SK-N-SH treated with all-trans-retinoic acid at 6 μM for 48 hours (cell line): ENCODE data around the gene SPACA6.

Source experiments
- ATAC-seq: fragments of 200-7000 bp; cut with Tn5 transposase; 3 replicates; pipeline ENCODE4 v1.9.1; 2020; ENCODE audit warnings: mild to moderate bottlenecking, moderate library complexity
- ARNTL ChIP-seq: fragments of 450-650 bp; formaldehyde crosslinking; IDR thresholded peaks from 2 replicates; pipeline ENCODE4 v1.5.0; 2020; ENCODE audit warnings: low read depth, mild to moderate bottlenecking, moderate library complexity, borderline replicate concordance
- BACH2 ChIP-seq: fragments of 250-450 bp; sonication (Bioruptor Pico); IDR thresholded peaks from 2 replicates; pipeline ENCODE4 v1.9.0; 2021; ENCODE audit warnings: mild to moderate bottlenecking, borderline replicate concordance
- CSDC2 ChIP-seq: fragments of 250-450 bp; sonication (Bioruptor Pico); IDR thresholded peaks from 2 replicates; pipeline ENCODE4 v1.5.0; 2020; ENCODE audit warnings: mild to moderate bottlenecking, moderate library complexity
- ESRRG ChIP-seq: fragments of 250-450 bp; sonication (Bioruptor Pico); IDR thresholded peaks from 2 replicates; pipeline ENCODE4 v1.6.1; 2021; ENCODE audit warnings: mild to moderate bottlenecking
- GLIS3 ChIP-seq: fragments of 250-450 bp; sonication (Bioruptor Pico); IDR thresholded peaks from 2 replicates; pipeline ENCODE4 v1.5.0; 2020; ENCODE audit warnings: mild to moderate bottlenecking, moderate library complexity
- ISL1 ChIP-seq: fragments of 250-450 bp; sonication (Bioruptor Pico); IDR thresholded peaks from 2 replicates; pipeline ENCODE4 v2.1.2; 2022; ENCODE audit warnings: mild to moderate bottlenecking, moderate library complexity
- OSR1 ChIP-seq: fragments of 250-450 bp; sonication (Bioruptor Pico); IDR thresholded peaks from 2 replicates; pipeline ENCODE4 v1.8.0; 2022; ENCODE audit warnings: moderate library complexity, mild to moderate bottlenecking, inconsistent platforms
- POU6F1 ChIP-seq: fragments of 250-450 bp; sonication (Bioruptor Pico); IDR thresholded peaks from 2 replicates; pipeline ENCODE4 v1.8.0; 2021; ENCODE audit warnings: low read depth, mild to moderate bottlenecking, moderate library complexity, borderline replicate concordance
- RARB ChIP-seq: fragments of 250-450 bp; sonication (Bioruptor Pico); IDR thresholded peaks from 2 replicates; pipeline ENCODE4 v1.8.0; 2021; ENCODE audit warnings: mild to moderate bottlenecking, moderate library complexity
- SNAI2 ChIP-seq: fragments of 250-450 bp; sonication (Bioruptor Pico); IDR thresholded peaks from 2 replicates; pipeline ENCODE4 v1.5.0; 2020; ENCODE audit warnings: mild to moderate bottlenecking, moderate library complexity
- TCF4 ChIP-seq: fragments of 250-450 bp; sonication (Bioruptor Pico); IDR thresholded peaks from 2 replicates; pipeline ENCODE4 v1.8.0; 2021; ENCODE audit warnings: mild to moderate bottlenecking, moderate library complexity, borderline replicate concordance
- ZC3H10 ChIP-seq: fragments of 250-450 bp; sonication (Bioruptor Pico); IDR thresholded peaks from 2 replicates; pipeline ENCODE4 v1.5.1; 2021; ENCODE audit warnings: mild to moderate bottlenecking, moderate library complexity
- ZFP3 ChIP-seq: fragments of 250-450 bp; sonication (Bioruptor Pico); IDR thresholded peaks from 2 replicates; pipeline ENCODE4 v1.5.0; 2020; ENCODE audit warnings: mild to moderate bottlenecking, moderate library complexity
- ZFP30 ChIP-seq: fragments of 450-650 bp; formaldehyde crosslinking; IDR thresholded peaks from 2 replicates; pipeline ENCODE4 v1.5.0; 2022; ENCODE audit warnings: mild to moderate bottlenecking, moderate library complexity
- ZNF565 ChIP-seq: fragments of 450-650 bp; formaldehyde crosslinking; conservative IDR thresholded peaks from 2 replicates; pipeline ENCODE4 v1.5.0; 2020; ENCODE audit warnings: low read depth, mild to moderate bottlenecking, moderate library complexity
- ZNF8 ChIP-seq: fragments of 450-650 bp; formaldehyde crosslinking; IDR thresholded peaks from 2 replicates; pipeline ENCODE4 v1.5.0; 2020; ENCODE audit warnings: mild to moderate bottlenecking, moderate library complexity
- TF ChIP-seq, protein P1 (sequence below): fragments of 250-450 bp; sonication (Bioruptor Pico); IDR thresholded peaks from 2 replicates; pipeline ENCODE4 v1.5.0; 2020; ENCODE audit warnings: mild to moderate bottlenecking, moderate library complexity
- TF ChIP-seq, protein P2 (sequence below): fragments of 250-450 bp; sonication (Bioruptor Pico); IDR thresholded peaks from 2 replicates; pipeline ENCODE4 v1.5.1; 2021; ENCODE audit warnings: mild to moderate bottlenecking, moderate library complexity
- TF ChIP-seq, protein P3 (sequence below): fragments of 250-450 bp; sonication (Bioruptor Pico); IDR thresholded peaks from 2 replicates; pipeline ENCODE4 v1.8.0; 2020; ENCODE audit warnings: mild to moderate bottlenecking, moderate library complexity, borderline replicate concordance

Gene SPACA6

GRCh38 chr19:51651216-51651846, 41.8 kb upstream of the SPACA6 start:
- TF ChIP-seq ZFP30 (CRISPR knock-in tag) (no peak), GLIS3 (CRISPR knock-in tag) (no peak), POU6F1 (no peak), ARNTL (CRISPR knock-in tag) (no peak), ISL1 (CRISPR knock-in tag) (no peak), CSDC2 (CRISPR knock-in tag) (no peak), BACH2 (CRISPR knock-in tag) (no peak), ESRRG (CRISPR knock-in tag) (no peak), ZC3H10 (CRISPR knock-in tag) (no peak), TCF4 (CRISPR knock-in tag) (no peak), RARB (no peak)
- TF ChIP-seq, protein P1, sequence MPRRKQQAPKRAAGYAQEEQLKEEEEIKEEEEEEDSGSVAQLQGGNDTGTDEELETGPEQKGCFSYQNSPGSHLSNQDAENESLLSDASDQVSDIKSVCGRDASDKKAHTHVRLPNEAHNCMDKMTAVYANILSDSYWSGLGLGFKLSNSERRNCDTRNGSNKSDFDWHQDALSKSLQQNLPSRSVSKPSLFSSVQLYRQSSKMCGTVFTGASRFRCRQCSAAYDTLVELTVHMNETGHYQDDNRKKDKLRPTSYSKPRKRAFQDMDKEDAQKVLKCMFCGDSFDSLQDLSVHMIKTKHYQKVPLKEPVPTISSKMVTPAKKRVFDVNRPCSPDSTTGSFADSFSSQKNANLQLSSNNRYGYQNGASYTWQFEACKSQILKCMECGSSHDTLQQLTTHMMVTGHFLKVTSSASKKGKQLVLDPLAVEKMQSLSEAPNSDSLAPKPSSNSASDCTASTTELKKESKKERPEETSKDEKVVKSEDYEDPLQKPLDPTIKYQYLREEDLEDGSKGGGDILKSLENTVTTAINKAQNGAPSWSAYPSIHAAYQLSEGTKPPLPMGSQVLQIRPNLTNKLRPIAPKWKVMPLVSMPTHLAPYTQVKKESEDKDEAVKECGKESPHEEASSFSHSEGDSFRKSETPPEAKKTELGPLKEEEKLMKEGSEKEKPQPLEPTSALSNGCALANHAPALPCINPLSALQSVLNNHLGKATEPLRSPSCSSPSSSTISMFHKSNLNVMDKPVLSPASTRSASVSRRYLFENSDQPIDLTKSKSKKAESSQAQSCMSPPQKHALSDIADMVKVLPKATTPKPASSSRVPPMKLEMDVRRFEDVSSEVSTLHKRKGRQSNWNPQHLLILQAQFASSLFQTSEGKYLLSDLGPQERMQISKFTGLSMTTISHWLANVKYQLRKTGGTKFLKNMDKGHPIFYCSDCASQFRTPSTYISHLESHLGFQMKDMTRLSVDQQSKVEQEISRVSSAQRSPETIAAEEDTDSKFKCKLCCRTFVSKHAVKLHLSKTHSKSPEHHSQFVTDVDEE (CRISPR knock-in tag) = no peak
- TF ChIP-seq, protein P2, sequence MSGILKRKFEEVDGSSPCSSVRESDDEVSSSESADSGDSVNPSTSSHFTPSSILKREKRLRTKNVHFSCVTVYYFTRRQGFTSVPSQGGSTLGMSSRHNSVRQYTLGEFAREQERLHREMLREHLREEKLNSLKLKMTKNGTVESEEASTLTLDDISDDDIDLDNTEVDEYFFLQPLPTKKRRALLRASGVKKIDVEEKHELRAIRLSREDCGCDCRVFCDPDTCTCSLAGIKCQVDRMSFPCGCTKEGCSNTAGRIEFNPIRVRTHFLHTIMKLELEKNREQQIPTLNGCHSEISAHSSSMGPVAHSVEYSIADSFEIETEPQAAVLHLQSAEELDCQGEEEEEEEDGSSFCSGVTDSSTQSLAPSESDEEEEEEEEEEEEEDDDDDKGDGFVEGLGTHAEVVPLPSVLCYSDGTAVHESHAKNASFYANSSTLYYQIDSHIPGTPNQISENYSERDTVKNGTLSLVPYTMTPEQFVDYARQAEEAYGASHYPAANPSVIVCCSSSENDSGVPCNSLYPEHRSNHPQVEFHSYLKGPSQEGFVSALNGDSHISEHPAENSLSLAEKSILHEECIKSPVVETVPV (CRISPR knock-in tag) = no peak
- no peak for ATAC-seq

DNA sequence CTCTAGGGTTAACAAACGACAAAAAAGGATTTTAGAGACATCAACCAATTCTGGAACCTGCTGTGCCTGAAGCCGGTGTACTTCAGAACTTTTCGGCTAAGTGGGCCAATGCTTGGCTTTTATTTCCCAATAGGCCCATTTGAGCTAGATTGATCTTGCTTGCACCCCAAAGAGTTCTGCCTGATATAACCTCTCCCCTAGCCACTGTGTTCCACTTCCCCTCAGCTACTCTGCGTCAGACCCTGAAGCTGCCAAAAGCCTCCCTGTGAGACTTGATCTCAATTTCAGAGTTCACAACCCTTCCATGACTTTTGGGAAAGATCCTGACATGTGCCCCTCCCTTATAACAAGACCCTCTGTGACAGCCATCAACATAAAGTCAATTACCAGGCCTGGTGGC, 40.9 kb upstream of the SPACA6 start:
- no peak for ATAC-seq
- TF ChIP-seq ARNTL (CRISPR knock-in tag) = no peak
- TF ChIP-seq ZNF8 (CRISPR knock-in tag) = no peak
- TF ChIP-seq, protein P3, sequence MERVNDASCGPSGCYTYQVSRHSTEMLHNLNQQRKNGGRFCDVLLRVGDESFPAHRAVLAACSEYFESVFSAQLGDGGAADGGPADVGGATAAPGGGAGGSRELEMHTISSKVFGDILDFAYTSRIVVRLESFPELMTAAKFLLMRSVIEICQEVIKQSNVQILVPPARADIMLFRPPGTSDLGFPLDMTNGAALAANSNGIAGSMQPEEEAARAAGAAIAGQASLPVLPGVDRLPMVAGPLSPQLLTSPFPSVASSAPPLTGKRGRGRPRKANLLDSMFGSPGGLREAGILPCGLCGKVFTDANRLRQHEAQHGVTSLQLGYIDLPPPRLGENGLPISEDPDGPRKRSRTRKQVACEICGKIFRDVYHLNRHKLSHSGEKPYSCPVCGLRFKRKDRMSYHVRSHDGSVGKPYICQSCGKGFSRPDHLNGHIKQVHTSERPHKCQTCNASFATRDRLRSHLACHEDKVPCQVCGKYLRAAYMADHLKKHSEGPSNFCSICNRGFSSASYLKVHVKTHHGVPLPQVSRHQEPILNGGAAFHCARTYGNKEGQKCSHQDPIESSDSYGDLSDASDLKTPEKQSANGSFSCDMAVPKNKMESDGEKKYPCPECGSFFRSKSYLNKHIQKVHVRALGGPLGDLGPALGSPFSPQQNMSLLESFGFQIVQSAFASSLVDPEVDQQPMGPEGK (CRISPR knock-in tag) = no peak
- TF ChIP-seq ZFP30 (CRISPR knock-in tag) = no peak
- TF ChIP-seq, protein P2 (CRISPR knock-in tag) = no peak
- no peak for TF ChIP-seq OSR1 (CRISPR knock-in tag)
- TF ChIP-seq ISL1 (CRISPR knock-in tag) = no peak
- TF ChIP-seq ZC3H10 (CRISPR knock-in tag) = no peak
- TF ChIP-seq ESRRG (CRISPR knock-in tag) = no peak
- no peak for TF ChIP-seq SNAI2
- TF ChIP-seq, protein P1 (CRISPR knock-in tag) = no peak
- no peak for TF ChIP-seq TCF4 (CRISPR knock-in tag)
- TF ChIP-seq BACH2 (CRISPR knock-in tag) = no peak
- no peak for TF ChIP-seq ZNF565
- TF ChIP-seq POU6F1 = no peak
- TF ChIP-seq GLIS3 (CRISPR knock-in tag) = no peak
- no peak for TF ChIP-seq ZFP3 (CRISPR knock-in tag)
- no peak for TF ChIP-seq CSDC2 (CRISPR knock-in tag)
- TF ChIP-seq RARB = no peak
